ENCODE measurements around the gene DLG2. TPM values are rescaled to one million over a fixed set of nuclear protein-coding genes. Genes with fewer than 3 reads are reported as not detected.

DLG2 gene
- total RNA-seq, 4 donors from 2014 or later: 6.5 to 14.6 (median 7.2) TPM

GRCh38 chr11:83473743-83474142, 2153.4 kb downstream of the DLG2 start:
- no peaks in the 10 kb centered on the region for H3K27me3 ChIP-seq
- H3K4me3 ChIP-seq: no peak overlapping the region
- H3K36me3 ChIP-seq: no peaks in the 10 kb centered on the region
- TF ChIP-seq EP300 (IDR thresholded peaks at IDR 0.05): no peak
- no peak for TF ChIP-seq POLR2A (IDR thresholded peaks at IDR 0.05)
- no peak for TF ChIP-seq CTCF (IDR thresholded peaks at IDR 0.05)
- H3K27ac ChIP-seq: no peak overlapping the region
- no peaks in the 10 kb centered on the region for H3K9me3 ChIP-seq
- DNase-seq (ENCODE audit: low spot score in 2 of 2): no peak
- no peaks in the 10 kb centered on the region for H3K4me1 ChIP-seq
- 78 to 94% methylated on average over 3 of the region's 3 CpGs for WGBS, 2 donors

DNA sequence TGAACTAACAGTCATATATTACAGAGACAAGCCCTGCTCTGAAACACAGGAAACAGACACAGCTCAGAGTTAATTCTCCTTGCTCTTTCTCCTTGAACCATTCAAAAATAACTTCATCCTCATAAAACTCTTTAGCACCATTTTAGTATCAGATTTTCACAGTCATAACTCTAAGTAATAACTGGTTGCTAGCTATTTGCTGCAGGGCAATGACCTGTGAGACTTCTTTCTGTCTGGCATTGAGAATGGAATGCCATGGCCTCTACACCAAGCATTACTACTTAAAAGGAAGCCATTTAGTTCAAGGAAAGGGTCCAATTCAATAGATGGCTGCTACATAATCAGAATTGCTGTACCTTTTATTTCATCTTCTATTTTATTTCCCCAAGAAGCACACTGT, 2154.3 kb downstream of the DLG2 start:
- H3K27me3 ChIP-seq: no peaks in the 10 kb centered on the region
- TF ChIP-seq POLR2A (IDR thresholded peaks at IDR 0.05) (no peak), CTCF (IDR thresholded peaks at IDR 0.05) (no peak), EP300 (IDR thresholded peaks at IDR 0.05) (no peak)
- DNase-seq (ENCODE audit: low spot score in 2 of 2): no peak
- no peak overlapping the region for H3K27ac ChIP-seq
- no peaks in the 10 kb centered on the region for H3K36me3 ChIP-seq
- no peaks in the 10 kb centered on the region for H3K9me3 ChIP-seq
- no peaks in the 10 kb centered on the region for H3K4me1 ChIP-seq
- no peak overlapping the region for H3K4me3 ChIP-seq

GRCh38 chr11:83471831-83472727, 2155.1 kb downstream of the DLG2 start:
- no peaks in the 10 kb centered on the region for H3K4me1 ChIP-seq
- H3K27me3 ChIP-seq: no peaks in the 10 kb centered on the region
- TF ChIP-seq POLR2A (IDR thresholded peaks at IDR 0.05): no peak
- TF ChIP-seq CTCF (IDR thresholded peaks at IDR 0.05): no peak
- TF ChIP-seq EP300 (IDR thresholded peaks at IDR 0.05): no peak
- DNase-seq (ENCODE audit: low spot score in 2 of 2): no peak
- H3K4me3 ChIP-seq: no peak overlapping the region
- no peaks in the 10 kb centered on the region for H3K36me3 ChIP-seq
- no peak overlapping the region for H3K27ac ChIP-seq
- 38 to 55% methylated on average over 5 of the region's 5 CpGs for WGBS, 2 donors
- no peaks in the 10 kb centered on the region for H3K9me3 ChIP-seq

DNA sequence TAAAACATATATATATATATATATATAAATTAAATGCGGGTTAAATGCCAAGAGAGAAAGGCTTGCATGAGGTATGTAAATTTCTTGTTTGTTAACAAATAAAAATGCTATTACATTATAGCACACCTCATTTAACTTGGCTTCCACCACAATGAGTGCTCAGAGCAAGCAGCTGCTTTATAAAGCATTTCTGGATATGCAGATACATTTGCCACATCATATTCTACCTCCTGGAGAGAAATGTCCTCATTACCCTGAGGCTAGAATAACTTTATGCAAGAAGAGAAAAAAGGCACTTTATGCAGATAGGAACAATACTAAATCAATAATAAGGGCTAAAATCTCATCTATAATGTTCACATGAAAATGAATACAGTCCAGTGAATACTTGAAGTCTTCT, 2159.3 kb downstream of the DLG2 start:
- no peak for DNase-seq (ENCODE audit: low spot score in 2 of 2)
- H3K27ac ChIP-seq: no peak overlapping the region
- no peaks in the 10 kb centered on the region for H3K36me3 ChIP-seq
- no peaks in the 10 kb centered on the region for H3K27me3 ChIP-seq
- H3K9me3 ChIP-seq: no peaks in the 10 kb centered on the region
- no peak for TF ChIP-seq EP300 (IDR thresholded peaks at IDR 0.05)
- H3K4me3 ChIP-seq: no peak overlapping the region
- no peaks in the 10 kb centered on the region for H3K4me1 ChIP-seq
- 92 to 100% methylated on average over 1 of the region's 1 CpG for WGBS, 2 donors

GRCh38 chr11:83464160-83464944, 2162.8 kb downstream of the DLG2 start:
- TF ChIP-seq POLR2A (IDR thresholded peaks at IDR 0.05): no peak
- Histone ChIP-seq H3K9me3 (no peaks in the 10 kb centered on the region), H3K27me3 (no peaks in the 10 kb centered on the region), H3K27ac (no peak overlapping the region), H3K4me1 (no peaks in the 10 kb centered on the region), H3K4me3 (no peak overlapping the region), H3K36me3 (no peaks in the 10 kb centered on the region)
- 57 to 59% methylated on average over 3 of the region's 3 CpGs for WGBS, 2 donors
- no peak for DNase-seq (ENCODE audit: low spot score in 2 of 2)

- TF ChIP-seq CTCF (IDR thresholded peaks at IDR 0.05) (no peak), EP300 (IDR thresholded peaks at IDR 0.05) (no peak), POLR2A (IDR thresholded peaks at IDR 0.05) (no peak)
- H3K27me3 ChIP-seq: no peaks in the 10 kb centered on the region
- no peak for DNase-seq (ENCODE audit: low spot score in 2 of 2)
- H3K4me3 ChIP-seq: no peak overlapping the region
- no peak overlapping the region for H3K27ac ChIP-seq
- 72 to 90% methylated on average over 1 of the region's 1 CpG for WGBS, 2 donors
- H3K36me3 ChIP-seq: no peaks in the 10 kb centered on the region
- H3K9me3 ChIP-seq: no peaks in the 10 kb centered on the region
- H3K4me1 ChIP-seq: no peaks in the 10 kb centered on the region
Measured at GRCh38 chr11:83459798-83460197, 2167.3 kb downstream of the DLG2 start.

Measured in tibial nerve (tissue), 4 donors.